ENCODE results near the gene MED13L. TPM values are rescaled to one million over a fixed set of nuclear protein-coding genes. Genes with fewer than 3 reads are reported as not detected.

MED13L gene
- total and polyA plus RNA-seq, 2 donors (not counting 1 experiment from before 2014, with no cell fraction given), result 20.3 to 207 TPM

DNA sequence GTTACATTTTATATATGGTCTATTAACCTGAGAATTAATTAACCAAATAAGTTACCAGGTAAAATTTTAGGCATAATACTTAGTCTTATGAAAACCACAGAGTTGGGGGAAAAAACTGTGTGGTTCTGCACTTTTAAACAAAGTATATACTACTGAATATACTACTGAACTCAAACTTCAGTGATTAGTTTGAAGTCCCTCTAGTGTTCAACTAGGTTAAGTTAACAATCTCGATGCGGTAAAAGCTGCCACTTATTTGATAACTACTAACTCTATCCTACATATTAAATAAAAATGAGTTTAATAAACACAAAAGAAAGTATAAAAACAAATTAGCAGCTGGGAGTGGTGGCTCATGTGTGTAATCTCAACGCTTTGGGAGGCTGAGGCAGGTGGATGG lies 56.7 kb downstream of the MED13L start:
- Histone ChIP-seq H3K4me2 (replicated peaks; ENCODE audit: low read depth, low read length, poor library complexity, severe bottlenecking) (no peak overlapping the region), H3K9ac (ENCODE audit: low read length) (no peak overlapping the region), H3K79me2 (ENCODE audit: control insufficient read depth, insufficient read depth, low read length) (peaks cover 88% of the 10 kb centered on the region), H4K20me1 (ENCODE audit: control insufficient read depth, insufficient read depth, low read length, poor library complexity, severe bottlenecking) (peaks cover 45% of the 10 kb centered on the region), H3K36me3 (replicated peaks in 1 of 2; ENCODE audit: control extremely low read depth in 1 of 2, control insufficient read depth in 1 of 2, extremely low read depth in 1 of 2, insufficient read depth in 2 of 2, low read length in 1 of 2) (peaks cover 0 to 7% of the 10 kb centered on the region in 2 experiments), H3K27ac (ENCODE audit: low read length in 2 of 2) (no peak overlapping the region), H2AFZ (ENCODE audit: insufficient read depth, low read depth, low read length, poor library complexity, severe bottlenecking) (no peak overlapping the region), H3K9me3 (ENCODE audit: control extremely low read depth in 1 of 3, control insufficient read depth in 2 of 3, insufficient read depth in 1 of 3, low read length in 2 of 3) (no peaks in the 10 kb centered on the region), H3K4me1 (ENCODE audit: control insufficient read depth in 2 of 2, insufficient read depth in 2 of 2, low read length in 2 of 2) (peaks cover 0 to 16% of the 10 kb centered on the region in 2 donors), H3K27me3 (replicated peaks in 1 of 4; ENCODE audit: control extremely low read depth in 1 of 4, control insufficient read depth in 3 of 4, insufficient read depth in 4 of 4, low read length in 3 of 4) (no peaks in the 10 kb centered on the region), H3K4me3 (ENCODE audit: control extremely low read depth in 1 of 5, extremely low read depth in 1 of 5, insufficient read depth in 1 of 5, low read depth in 2 of 5, low read length in 4 of 5) (no peak overlapping the region)
- no CpG with 5 or more reads among the region's 3 CpGs for WGBS (ENCODE audit: insufficient coverage)
- H3K4me1 Mint-ChIP-seq, result peaks cover 34% of the 10 kb centered on the region
- H3K27ac Mint-ChIP-seq, result no peak overlapping the region
- no peaks in the 10 kb centered on the region for H3K9me3 Mint-ChIP-seq (ENCODE audit: insufficient read depth)
- no peak for DNase-seq
- intact Hi-C loops (cut with micrococcal nuclease), result no loop called here
- no peak overlapping the region for H3K4me3 Mint-ChIP-seq
- CTCF ChIA-PET, result no interaction called here
- TF ChIP-seq EZH2 (IDR thresholded peaks at IDR 0.05; ENCODE audit: borderline replicate concordance, insufficient read depth, low read depth, low read length, poor library complexity, severe bottlenecking), result no peak
- TF ChIP-seq, protein P1, sequence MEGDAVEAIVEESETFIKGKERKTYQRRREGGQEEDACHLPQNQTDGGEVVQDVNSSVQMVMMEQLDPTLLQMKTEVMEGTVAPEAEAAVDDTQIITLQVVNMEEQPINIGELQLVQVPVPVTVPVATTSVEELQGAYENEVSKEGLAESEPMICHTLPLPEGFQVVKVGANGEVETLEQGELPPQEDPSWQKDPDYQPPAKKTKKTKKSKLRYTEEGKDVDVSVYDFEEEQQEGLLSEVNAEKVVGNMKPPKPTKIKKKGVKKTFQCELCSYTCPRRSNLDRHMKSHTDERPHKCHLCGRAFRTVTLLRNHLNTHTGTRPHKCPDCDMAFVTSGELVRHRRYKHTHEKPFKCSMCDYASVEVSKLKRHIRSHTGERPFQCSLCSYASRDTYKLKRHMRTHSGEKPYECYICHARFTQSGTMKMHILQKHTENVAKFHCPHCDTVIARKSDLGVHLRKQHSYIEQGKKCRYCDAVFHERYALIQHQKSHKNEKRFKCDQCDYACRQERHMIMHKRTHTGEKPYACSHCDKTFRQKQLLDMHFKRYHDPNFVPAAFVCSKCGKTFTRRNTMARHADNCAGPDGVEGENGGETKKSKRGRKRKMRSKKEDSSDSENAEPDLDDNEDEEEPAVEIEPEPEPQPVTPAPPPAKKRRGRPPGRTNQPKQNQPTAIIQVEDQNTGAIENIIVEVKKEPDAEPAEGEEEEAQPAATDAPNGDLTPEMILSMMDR (IDR thresholded peaks at IDR 0.05), result no peak
- POLR2A ChIA-PET, result interaction anchor here (0.7 kb wide), 1 partner anchor 202 kb away, joined by 5 read pairs; no protein-coding TSS in a partner anchor
- ATAC-seq (ENCODE audit: low read depth), result no peak
- H3K27me3 Mint-ChIP-seq, result no peaks in the 10 kb centered on the region

DNA sequence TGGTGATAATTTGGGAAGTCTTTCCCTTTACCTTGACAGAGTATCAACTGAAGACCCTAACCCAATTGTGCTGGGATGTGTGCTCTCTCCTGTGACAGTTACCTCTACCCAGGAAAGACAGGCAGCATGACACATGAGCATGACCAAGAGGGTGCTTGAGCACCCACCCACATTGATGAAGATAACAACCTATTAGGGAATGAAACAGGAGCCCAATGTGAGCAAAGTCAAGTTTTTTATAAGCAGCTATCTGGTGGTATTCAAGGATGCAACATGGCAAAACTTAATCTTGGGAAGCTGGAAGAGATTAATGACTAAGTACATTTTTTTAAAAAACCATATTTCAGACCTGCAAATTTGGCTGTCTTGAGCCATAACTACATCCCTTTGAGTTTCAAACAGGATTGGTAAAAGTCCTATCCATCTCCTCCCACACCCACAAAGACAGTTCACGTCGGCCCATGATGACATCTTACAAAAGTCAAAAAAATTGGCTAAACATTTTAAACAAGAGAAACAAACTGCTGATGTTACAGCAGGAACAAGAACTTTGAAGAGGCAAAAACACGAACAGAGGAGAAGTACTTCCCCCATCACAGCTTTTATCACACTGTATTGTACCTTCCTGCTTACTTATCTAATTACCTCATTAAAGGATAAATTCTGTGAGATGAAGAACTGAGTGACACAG lies 60.3 kb downstream of the MED13L start:
- peaks cover 0 to 3% of the 10 kb centered on the region in 2 experiments for H3K36me3 ChIP-seq (replicated peaks in 1 of 2; ENCODE audit: control extremely low read depth in 1 of 2, control insufficient read depth in 1 of 2, extremely low read depth in 1 of 2, insufficient read depth in 2 of 2, low read length in 1 of 2)
- H3K27ac ChIP-seq (ENCODE audit: low read length in 2 of 2), result no peak overlapping the region
- H2AFZ ChIP-seq (ENCODE audit: insufficient read depth, low read depth, low read length, poor library complexity, severe bottlenecking), result no peak overlapping the region
- DNase-seq (no peak), ATAC-seq (ENCODE audit: low read depth) (no peak)
- H3K4me3 Mint-ChIP-seq, result no peak overlapping the region
- peaks cover 93% of the 10 kb centered on the region for H3K79me2 ChIP-seq (ENCODE audit: control insufficient read depth, insufficient read depth, low read length)
- peaks cover 45% of the 10 kb centered on the region for H4K20me1 ChIP-seq (ENCODE audit: control insufficient read depth, insufficient read depth, low read length, poor library complexity, severe bottlenecking)
- 85% methylated on average over 2 of the region's 3 CpGs for WGBS (ENCODE audit: insufficient coverage)
- no peaks in the 10 kb centered on the region for H3K27me3 Mint-ChIP-seq
- ChIA-PET CTCF (interaction anchor here (2.2 kb wide), 1 partner anchor 19 kb away, joined by 5 read pairs; no protein-coding TSS in a partner anchor), POLR2A (no interaction called here)
- intact Hi-C loops (cut with micrococcal nuclease), result no loop called here
- no peaks in the 10 kb centered on the region for H3K9me3 ChIP-seq (ENCODE audit: control extremely low read depth in 1 of 3, control insufficient read depth in 2 of 3, insufficient read depth in 1 of 3, low read length in 2 of 3)
- no peak overlapping the region for H3K4me3 ChIP-seq (ENCODE audit: control extremely low read depth in 1 of 5, extremely low read depth in 1 of 5, insufficient read depth in 1 of 5, low read depth in 2 of 5, low read length in 4 of 5)
- TF ChIP-seq, protein P1 (IDR thresholded peaks at IDR 0.05), result no peak
- no peak for TF ChIP-seq EZH2 (IDR thresholded peaks at IDR 0.05; ENCODE audit: borderline replicate concordance, insufficient read depth, low read depth, low read length, poor library complexity, severe bottlenecking)
- H3K4me1 Mint-ChIP-seq, result peaks cover 52% of the 10 kb centered on the region
- H3K27me3 ChIP-seq (replicated peaks in 1 of 4; ENCODE audit: control extremely low read depth in 1 of 4, control insufficient read depth in 3 of 4, insufficient read depth in 4 of 4, low read length in 3 of 4), result no peaks in the 10 kb centered on the region
- peaks cover 0 to 28% of the 10 kb centered on the region in 2 donors for H3K4me1 ChIP-seq (ENCODE audit: control insufficient read depth in 2 of 2, insufficient read depth in 2 of 2, low read length in 2 of 2)
- H3K4me2 ChIP-seq (replicated peaks; ENCODE audit: low read depth, low read length, poor library complexity, severe bottlenecking), result no peak overlapping the region
- H3K9ac ChIP-seq (ENCODE audit: low read length), result no peak overlapping the region
- H3K27ac Mint-ChIP-seq, result no peak overlapping the region
- no peaks in the 10 kb centered on the region for H3K9me3 Mint-ChIP-seq (ENCODE audit: insufficient read depth)

All from B cell (primary cell).